ENCODE measurements around the gene AMELX.

The AMELX gene

DNA sequence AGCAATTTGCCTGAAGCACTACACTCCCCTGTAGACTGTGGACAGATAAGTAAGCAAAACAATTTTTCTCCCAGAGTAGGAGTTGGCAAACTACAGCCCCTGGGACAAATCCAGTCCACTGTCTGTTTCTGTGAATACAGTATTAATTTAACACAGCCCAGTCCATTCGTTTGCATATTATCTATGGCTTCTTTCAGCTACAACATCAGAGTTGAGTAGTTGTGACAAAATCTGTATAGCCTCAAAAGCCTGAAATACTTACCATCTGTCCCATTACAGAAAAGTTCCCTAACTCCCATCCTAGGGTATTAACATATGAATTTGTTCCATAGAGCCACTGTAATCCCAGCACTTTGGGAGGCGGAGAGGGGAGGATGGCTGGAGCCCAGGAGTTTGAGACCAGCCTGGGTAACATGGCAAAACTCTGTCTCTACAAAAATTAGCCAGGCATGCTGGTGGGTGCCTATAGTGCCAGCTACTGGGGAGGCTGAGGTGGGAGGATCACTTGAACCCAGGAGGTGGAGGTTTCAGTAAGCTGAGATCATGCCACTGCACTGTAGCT lies 53.0 kb downstream of the AMELX start:
- TF ChIP-seq, protein P1, sequence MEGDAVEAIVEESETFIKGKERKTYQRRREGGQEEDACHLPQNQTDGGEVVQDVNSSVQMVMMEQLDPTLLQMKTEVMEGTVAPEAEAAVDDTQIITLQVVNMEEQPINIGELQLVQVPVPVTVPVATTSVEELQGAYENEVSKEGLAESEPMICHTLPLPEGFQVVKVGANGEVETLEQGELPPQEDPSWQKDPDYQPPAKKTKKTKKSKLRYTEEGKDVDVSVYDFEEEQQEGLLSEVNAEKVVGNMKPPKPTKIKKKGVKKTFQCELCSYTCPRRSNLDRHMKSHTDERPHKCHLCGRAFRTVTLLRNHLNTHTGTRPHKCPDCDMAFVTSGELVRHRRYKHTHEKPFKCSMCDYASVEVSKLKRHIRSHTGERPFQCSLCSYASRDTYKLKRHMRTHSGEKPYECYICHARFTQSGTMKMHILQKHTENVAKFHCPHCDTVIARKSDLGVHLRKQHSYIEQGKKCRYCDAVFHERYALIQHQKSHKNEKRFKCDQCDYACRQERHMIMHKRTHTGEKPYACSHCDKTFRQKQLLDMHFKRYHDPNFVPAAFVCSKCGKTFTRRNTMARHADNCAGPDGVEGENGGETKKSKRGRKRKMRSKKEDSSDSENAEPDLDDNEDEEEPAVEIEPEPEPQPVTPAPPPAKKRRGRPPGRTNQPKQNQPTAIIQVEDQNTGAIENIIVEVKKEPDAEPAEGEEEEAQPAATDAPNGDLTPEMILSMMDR (IDR thresholded peaks at IDR 0.05; ENCODE audit: insufficient read depth, low read length, missing control alignments) = no peak
- CTCF ChIA-PET = no interaction called here
- no peak overlapping the region for H3K4me3 ChIP-seq (ENCODE audit: low read depth, low read length)
- POLR2A ChIA-PET = no interaction called here
- DNase-seq (ENCODE audit: low read depth, low spot score) = no peak

- no peak overlapping the region for H3K4me3 ChIP-seq (ENCODE audit: low read depth, low read length)
- CTCF ChIA-PET = no interaction called here
- POLR2A ChIA-PET = no interaction called here
- TF ChIP-seq, protein P1 (IDR thresholded peaks at IDR 0.05; ENCODE audit: insufficient read depth, low read length, missing control alignments) = no peak
- DNase-seq (ENCODE audit: low read depth, low spot score) = no peak
Observed at GRCh38 chrX:11347300-11347699, 54.1 kb downstream of the AMELX start.

GRCh38 chrX:11349020-11349419 lies 55.8 kb downstream of the AMELX start:
- DNase-seq (ENCODE audit: low read depth, low spot score) = no peak
- ChIA-PET POLR2A (no interaction called here), CTCF (no interaction called here)
- TF ChIP-seq, protein P1 (IDR thresholded peaks at IDR 0.05; ENCODE audit: insufficient read depth, low read length, missing control alignments) = no peak
- no peak overlapping the region for H3K4me3 ChIP-seq (ENCODE audit: low read depth, low read length)

GRCh38 chrX:11349661-11350337 lies 56.6 kb downstream of the AMELX start:
- POLR2A ChIA-PET = no interaction called here
- no peak for DNase-seq (ENCODE audit: low read depth, low spot score)
- TF ChIP-seq, protein P1 (IDR thresholded peaks at IDR 0.05; ENCODE audit: insufficient read depth, low read length, missing control alignments) = no peak
- CTCF ChIA-PET = no interaction called here
- H3K4me3 ChIP-seq (ENCODE audit: low read depth, low read length) = no peak overlapping the region
